ENCODE measurements around the gene OR2M5.

The OR2M5 gene

DNA sequence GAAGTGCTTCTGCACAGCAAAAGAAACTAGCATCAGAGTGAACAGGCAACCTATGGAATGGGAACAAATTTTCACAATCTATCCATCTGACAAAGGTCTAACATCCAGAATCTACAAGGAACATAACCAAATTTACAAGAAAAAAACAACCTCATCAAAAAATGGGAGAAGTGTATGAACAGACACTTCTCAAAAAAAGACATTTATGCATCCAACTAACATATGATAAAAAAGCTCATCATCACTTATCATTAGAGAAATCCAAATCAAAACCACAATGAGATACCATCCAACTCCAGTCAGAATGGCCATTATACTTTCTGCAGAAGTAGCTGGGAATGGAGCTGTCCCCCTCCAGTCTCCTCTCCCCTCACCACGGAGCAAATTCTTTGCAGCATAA, 49.2 kb downstream of the OR2M5 start:
- TF ChIP-seq ELF4 (IDR thresholded peaks at IDR 0.05) (no peak), ZNF384 (IDR thresholded peaks at IDR 0.05) (no peak), ARNT (IDR thresholded peaks at IDR 0.05) (no peak), FOXM1 (IDR thresholded peaks at IDR 0.05; ENCODE audit: borderline replicate concordance) (no peak), TARDBP (IDR thresholded peaks at IDR 0.05) (no peak), HDGF (IDR thresholded peaks at IDR 0.05; ENCODE audit: borderline replicate concordance) (no peak), FOXA1 (IDR thresholded peaks at IDR 0.05) (no peak), NFRKB (IDR thresholded peaks at IDR 0.05) (no peak), FOXK2 (IDR thresholded peaks at IDR 0.05) (no peak), LEF1 (IDR thresholded peaks at IDR 0.05; ENCODE audit: borderline replicate concordance) (no peak), CTBP1 (IDR thresholded peaks at IDR 0.05; ENCODE audit: borderline replicate concordance) (no peak), BHLHE40 (IDR thresholded peaks at IDR 0.05; ENCODE audit: borderline replicate concordance) (no peak), SP1 (IDR thresholded peaks at IDR 0.05) (no peak), L3MBTL2 (conservative IDR thresholded peaks at IDR 0.05) (no peak), SUZ12 (IDR thresholded peaks at IDR 0.05) (no peak)
- TF ChIP-seq, protein P1, sequence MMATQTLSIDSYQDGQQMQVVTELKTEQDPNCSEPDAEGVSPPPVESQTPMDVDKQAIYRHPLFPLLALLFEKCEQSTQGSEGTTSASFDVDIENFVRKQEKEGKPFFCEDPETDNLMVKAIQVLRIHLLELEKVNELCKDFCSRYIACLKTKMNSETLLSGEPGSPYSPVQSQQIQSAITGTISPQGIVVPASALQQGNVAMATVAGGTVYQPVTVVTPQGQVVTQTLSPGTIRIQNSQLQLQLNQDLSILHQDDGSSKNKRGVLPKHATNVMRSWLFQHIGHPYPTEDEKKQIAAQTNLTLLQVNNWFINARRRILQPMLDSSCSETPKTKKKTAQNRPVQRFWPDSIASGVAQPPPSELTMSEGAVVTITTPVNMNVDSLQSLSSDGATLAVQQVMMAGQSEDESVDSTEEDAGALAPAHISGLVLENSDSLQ (IDR thresholded peaks at IDR 0.05) = no peak
- DNase-seq (ENCODE audit: extremely low spot score) = no peak
- ChIA-PET CTCF (no interaction called here), POLR2A (no interaction called here)

Measured in HEK293T (cell line).